OCI-LY3 (cell line): ENCODE data around the gene PRMT5.

Source experiments
- H2AFZ ChIP-seq: fragments of 200-600, 300-600 bp; shearing (Covaris generic); 2 replicates; pipeline ENCODE4 v1.6.0; 2014; ENCODE audit warnings: antibody characterized with exemption, low read depth, low read length
- H3K27ac ChIP-seq: fragments of 200-600, 300-600 bp; sonication (generic); 2 replicates; pipeline ENCODE4 v1.5.1; 2014; ENCODE audit warnings: mild to moderate bottlenecking, low read length, moderate library complexity, mixed read lengths
- H3K27me3 ChIP-seq: fragments of 200-600, 300-600 bp; sonication (generic); 2 replicates; pipeline ENCODE4 v1.6.1; 2014; ENCODE audit warnings: low read depth, low read length, mixed read lengths
- H3K36me3 ChIP-seq: fragments of 200-600, 300-600 bp; sonication (generic); replicated peaks from 2 replicates; pipeline ENCODE3; 2014; ENCODE audit warnings: low read depth, low read length, mixed read lengths
- H3K4me1 ChIP-seq: fragments of 300-600, 200-600 bp; sonication (generic); 2 replicates; pipeline ENCODE4 v1.6.1; 2014; ENCODE audit warnings: low read length, mixed read lengths
- H3K4me2 ChIP-seq: fragments of 200-600, 300-600 bp; sonication (generic); 2 replicates; pipeline ENCODE4 v1.6.1; 2014; ENCODE audit warnings: low read length, mixed read lengths
- H3K4me3 ChIP-seq: fragments of 300-600, 200-600 bp; sonication (generic); 2 replicates; pipeline ENCODE4 v1.5.1; 2014; ENCODE audit warnings: antibody characterized with exemption, mild to moderate bottlenecking, low read length, moderate library complexity
- H3K79me2 ChIP-seq: fragments of 300-600, 200-600 bp; shearing (Covaris generic); 2 replicates; pipeline ENCODE4 v1.6.1; 2014; ENCODE audit warnings: mild to moderate bottlenecking, low read length, mixed read lengths
- H3K9ac ChIP-seq: fragments of 300-600, 200-600 bp; shearing (Covaris generic); 2 replicates; pipeline ENCODE4 v1.6.0; 2014; ENCODE audit warnings: mild to moderate bottlenecking, low read length, moderate library complexity
- H3K9me3 ChIP-seq: fragments of 200-600, 300-600 bp; shearing (Covaris generic); 2 replicates; pipeline ENCODE4 v1.6.1; 2014; ENCODE audit warnings: low read length, mixed read lengths; ENCODE audit not compliant: insufficient read depth
- H4K20me1 ChIP-seq: fragments of 200-600, 300-600 bp; sonication (generic); 2 replicates; pipeline ENCODE4 v1.6.1; 2016; ENCODE audit warnings: low read length, mixed read lengths; ENCODE audit not compliant: insufficient read depth
- EZH2phosphoT487 ChIP-seq: fragments of 200-600 bp; shearing (Covaris generic); IDR thresholded peaks from 2 replicates; pipeline ENCODE4 v1.6.1; 2018; ENCODE audit warnings: antibody characterized with exemption, mixed run types, low read depth
- TF ChIP-seq, protein P1 (sequence below): fragments of 200-600, 300-600 bp; sonication (generic); IDR thresholded peaks from 2 replicates; pipeline ENCODE4 v1.5.1; 2014; ENCODE audit warnings: antibody characterized with exemption, low read length, low read depth

Gene PRMT5

GRCh38 chr14:22882529-22883172 lies 46.5 kb downstream of the PRMT5 start:
- H3K9me3 ChIP-seq, result no peaks in the 10 kb centered on the region
- 0 out of 2 replicates have a peak, but pooled peaks cover 7% of the 10 kb centered on the region for H3K27me3 ChIP-seq
- 0 out of 2 replicates have a peak overlapping the region, but pooled peaks have one; percentile 24 for H3K4me2 ChIP-seq
- no peak overlapping the region for H2AFZ ChIP-seq
- H3K4me3 ChIP-seq, result no peak overlapping the region
- H3K36me3 ChIP-seq, result peaks cover 10% of the 10 kb centered on the region
- no peaks in the 10 kb centered on the region for H3K79me2 ChIP-seq
- no peak overlapping the region for H3K27ac ChIP-seq
- no peak overlapping the region for H3K9ac ChIP-seq
- TF ChIP-seq, protein P1, sequence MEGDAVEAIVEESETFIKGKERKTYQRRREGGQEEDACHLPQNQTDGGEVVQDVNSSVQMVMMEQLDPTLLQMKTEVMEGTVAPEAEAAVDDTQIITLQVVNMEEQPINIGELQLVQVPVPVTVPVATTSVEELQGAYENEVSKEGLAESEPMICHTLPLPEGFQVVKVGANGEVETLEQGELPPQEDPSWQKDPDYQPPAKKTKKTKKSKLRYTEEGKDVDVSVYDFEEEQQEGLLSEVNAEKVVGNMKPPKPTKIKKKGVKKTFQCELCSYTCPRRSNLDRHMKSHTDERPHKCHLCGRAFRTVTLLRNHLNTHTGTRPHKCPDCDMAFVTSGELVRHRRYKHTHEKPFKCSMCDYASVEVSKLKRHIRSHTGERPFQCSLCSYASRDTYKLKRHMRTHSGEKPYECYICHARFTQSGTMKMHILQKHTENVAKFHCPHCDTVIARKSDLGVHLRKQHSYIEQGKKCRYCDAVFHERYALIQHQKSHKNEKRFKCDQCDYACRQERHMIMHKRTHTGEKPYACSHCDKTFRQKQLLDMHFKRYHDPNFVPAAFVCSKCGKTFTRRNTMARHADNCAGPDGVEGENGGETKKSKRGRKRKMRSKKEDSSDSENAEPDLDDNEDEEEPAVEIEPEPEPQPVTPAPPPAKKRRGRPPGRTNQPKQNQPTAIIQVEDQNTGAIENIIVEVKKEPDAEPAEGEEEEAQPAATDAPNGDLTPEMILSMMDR, result no peak
- no peak for TF ChIP-seq EZH2phosphoT487
- peaks cover 13% of the 10 kb centered on the region for H3K4me1 ChIP-seq
- no peaks in the 10 kb centered on the region for H4K20me1 ChIP-seq

GRCh38 chr14:22882064-22882463 lies 47.1 kb downstream of the PRMT5 start:
- H3K9me3 ChIP-seq, result no peaks in the 10 kb centered on the region
- peaks cover 12% of the 10 kb centered on the region for H3K36me3 ChIP-seq
- H3K27ac ChIP-seq, result no peak overlapping the region
- H2AFZ ChIP-seq, result no peak overlapping the region
- H3K4me2 ChIP-seq, result no peak overlapping the region
- no peak overlapping the region for H3K4me3 ChIP-seq
- no peak for TF ChIP-seq EZH2phosphoT487
- TF ChIP-seq, protein P1, result no peak
- H3K4me1 ChIP-seq, result peaks cover 7% of the 10 kb centered on the region; the same call in 1 of the 2 replicates
- 0 out of 2 replicates have a peak, but pooled peaks cover 7% of the 10 kb centered on the region for H3K27me3 ChIP-seq
- H3K9ac ChIP-seq, result no peak overlapping the region
- H3K79me2 ChIP-seq, result no peaks in the 10 kb centered on the region
- no peaks in the 10 kb centered on the region for H4K20me1 ChIP-seq

DNA sequence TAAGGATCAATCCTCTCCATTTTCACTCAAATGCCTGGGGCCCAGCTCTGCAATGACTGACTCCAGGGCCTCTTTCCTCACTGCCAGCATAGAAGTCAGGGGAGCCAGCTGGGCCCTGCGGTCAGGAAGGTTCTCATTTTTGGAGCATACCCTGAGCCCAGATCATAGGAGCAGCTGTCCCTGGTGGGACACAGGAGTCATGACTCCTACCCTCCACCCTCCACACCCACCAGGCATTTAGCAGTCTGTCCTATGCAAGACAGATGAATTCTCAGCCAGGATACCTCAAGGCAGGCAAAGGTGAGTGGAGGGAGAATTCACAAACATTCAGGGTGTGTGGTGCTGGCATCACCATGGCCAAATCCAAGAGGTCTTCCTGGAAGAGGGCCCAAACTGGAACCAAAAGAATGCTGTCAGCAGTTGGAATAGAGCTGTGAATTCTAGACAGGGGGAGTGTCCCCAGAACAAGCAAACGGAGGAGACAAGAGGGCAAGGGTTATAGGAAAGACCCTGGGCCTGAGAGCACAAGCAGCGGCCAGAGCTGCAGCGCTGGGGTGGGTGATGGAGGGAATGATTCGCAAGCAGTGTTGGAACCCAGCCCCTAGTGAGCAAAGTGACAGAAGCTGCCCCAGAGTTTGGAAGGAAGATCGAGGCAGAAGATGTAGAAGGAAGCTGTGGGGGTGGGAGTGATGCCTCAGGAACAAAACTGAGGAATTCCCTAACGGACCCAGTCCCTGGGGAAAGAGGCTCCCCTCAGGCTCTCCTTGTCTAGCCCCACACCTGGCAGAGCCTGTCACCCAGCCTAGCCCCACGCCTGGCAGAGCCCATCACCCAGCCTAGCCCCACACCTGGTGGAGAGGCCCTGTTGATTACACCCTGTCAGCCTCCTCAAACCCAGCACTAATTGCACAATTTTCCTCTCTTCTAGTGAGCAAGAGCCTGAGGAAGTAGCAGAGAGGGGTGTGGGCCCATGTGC lies 50.6 kb downstream of the PRMT5 start:
- H3K27me3 ChIP-seq, result 0 out of 2 replicates have a peak, but pooled peaks cover 7% of the 10 kb centered on the region
- no peak overlapping the region for H3K4me3 ChIP-seq
- H3K4me1 ChIP-seq, result peaks cover 3% of the 10 kb centered on the region; the same call in 1 of the 2 replicates
- no peak overlapping the region for H3K9ac ChIP-seq
- H3K79me2 ChIP-seq, result no peaks in the 10 kb centered on the region
- H4K20me1 ChIP-seq, result no peaks in the 10 kb centered on the region
- H2AFZ ChIP-seq, result no peak overlapping the region
- TF ChIP-seq EZH2phosphoT487, result no peak
- TF ChIP-seq, protein P1, result no peak
- peaks cover 38% of the 10 kb centered on the region for H3K36me3 ChIP-seq
- H3K27ac ChIP-seq, result no peak overlapping the region
- H3K9me3 ChIP-seq, result no peaks in the 10 kb centered on the region
- H3K4me2 ChIP-seq, result no peak overlapping the region
